Colonic mucosa (tissue), 4 donors: ENCODE data around the gene DOK4. TPM values are rescaled to one million over a fixed set of nuclear protein-coding genes. Genes with fewer than 3 reads are reported as not detected.

Experiments
- DNase-seq: peaks from one replicate; pipeline ENCODE4 v3.0.0-alpha.2; 2020
- H3K27ac ChIP-seq: fragments of 200-600 bp; one replicate; pipeline ENCODE4 v1.8.0; 2021
- H3K27me3 ChIP-seq: fragments of 200-600 bp; one replicate; pipeline ENCODE4 v1.8.0; 2021
- H3K36me3 ChIP-seq: fragments of 200-600 bp; one replicate; pipeline ENCODE4 v1.8.0; 2021
- H3K4me1 ChIP-seq: fragments of 200-600 bp; one replicate; pipeline ENCODE4 v1.8.0; 2021; ENCODE audit warnings: mild to moderate bottlenecking
- H3K4me3 ChIP-seq: fragments of 200-600 bp; one replicate; pipeline ENCODE4 v1.8.0; 2021
- H3K9ac ChIP-seq, 2 donors: one replicate each; pipeline ENCODE4 v1.7.0; 2013; ENCODE audit warnings: control low read depth in 2 of 2, low read depth in 2 of 2, low read length in 2 of 2
- H3K9me3 ChIP-seq: fragments of 200-600 bp; one replicate; pipeline ENCODE4 v1.8.0; 2021
- intact Hi-C: fragments of 100-400 bp; cut with DNase I; formaldehyde crosslinking; loops from one replicate; pipeline ENCODE4 v1.14.1; 2022
- total RNA-seq, 2 donors: library from RNA; stranded (reverse); fragmentation: NEBNext Ultra II Directional in 1 of 2; extraction: Animal tissue kit (Norgen Biotek cat#: 25700) in 1 of 2; gene quantifications; one replicate each; pipeline ENCODE4 v1.2.1, GENCODE V29; 2021
- TF ChIP-seq, protein P1 (sequence below): fragments of 200-600 bp; IDR thresholded peaks from one replicate; pipeline ENCODE4 v1.8.0; 2022; ENCODE audit warnings: antibody characterized with exemption, mild to moderate bottlenecking
- donor health status: healthy.
- donor health status: DM: no; HTN: no; CAD: no.
- donor health status: DM: no; HTN: no; CAD: no.

DOK4 gene
- total RNA-seq = 100 to 1,000 TPM; 121 to 141 TPM

DNA sequence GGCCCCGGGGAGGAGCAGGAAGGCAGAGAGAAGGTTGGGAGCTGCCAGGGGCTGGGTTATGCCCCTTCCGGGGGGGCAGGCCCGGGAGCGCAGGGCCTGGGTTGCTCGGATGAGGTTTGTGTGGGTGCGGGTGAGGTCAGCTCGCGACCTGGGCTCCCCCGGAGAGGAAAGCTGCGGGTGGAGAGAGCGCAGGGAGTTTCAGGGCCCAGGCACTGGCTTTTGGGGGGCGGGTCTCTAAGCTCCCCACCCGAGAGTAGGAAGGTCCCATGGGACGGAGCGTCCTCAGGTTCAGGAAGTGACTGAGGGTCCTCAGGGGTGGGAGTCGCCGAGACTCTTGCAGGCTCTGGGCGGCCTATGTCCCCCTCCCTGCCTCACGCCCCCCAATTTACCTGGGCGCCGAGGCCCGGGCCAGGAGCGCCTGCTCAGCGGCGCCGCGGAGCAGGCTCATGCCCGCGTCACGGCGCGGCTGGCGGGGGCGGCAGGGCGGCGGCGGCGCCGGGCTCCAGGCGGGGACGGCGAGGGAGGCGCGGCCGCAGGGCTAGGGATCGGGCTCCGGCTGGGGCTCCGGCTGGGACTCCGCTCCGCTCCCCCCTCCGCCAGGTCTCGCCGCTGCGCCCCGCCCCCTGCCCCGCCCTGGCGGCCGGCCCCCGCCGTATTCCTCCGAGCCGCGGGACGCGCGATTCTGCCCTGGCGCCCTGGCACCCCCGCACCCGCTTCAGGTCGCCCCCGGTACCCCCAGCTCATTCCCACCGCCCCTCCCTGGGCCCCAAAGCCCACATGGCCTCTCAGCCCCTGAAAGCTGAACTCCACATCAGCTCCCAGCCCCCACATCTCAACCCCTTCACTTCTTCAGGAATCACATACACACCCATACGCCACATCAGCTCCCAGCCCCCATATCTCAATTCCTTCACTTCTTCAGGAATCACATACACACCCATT, at the start of gene DOK4:
Gene DOK4, minus strand, starts transcription at position 578 of the 942 bp plus-strand sequence. CDS start 6,986 bp downstream, outside the sequence.
- H3K27me3 ChIP-seq = no peaks in the 10 kb centered on the region
- intact Hi-C loops = no loop called here
- H3K4me1 ChIP-seq = peaks cover 4% of the 10 kb centered on the region
- H3K36me3 ChIP-seq = no peaks in the 10 kb centered on the region
- peak within 1 kb of the TSS; percentile 78 for H3K4me3 ChIP-seq
- peak; percentile 88 for DNase-seq
- no peaks in the 10 kb centered on the region for H3K9me3 ChIP-seq
- H3K9ac ChIP-seq = peak within 1 kb of the TSS; percentile 84 to 91
- TF ChIP-seq, protein P1, sequence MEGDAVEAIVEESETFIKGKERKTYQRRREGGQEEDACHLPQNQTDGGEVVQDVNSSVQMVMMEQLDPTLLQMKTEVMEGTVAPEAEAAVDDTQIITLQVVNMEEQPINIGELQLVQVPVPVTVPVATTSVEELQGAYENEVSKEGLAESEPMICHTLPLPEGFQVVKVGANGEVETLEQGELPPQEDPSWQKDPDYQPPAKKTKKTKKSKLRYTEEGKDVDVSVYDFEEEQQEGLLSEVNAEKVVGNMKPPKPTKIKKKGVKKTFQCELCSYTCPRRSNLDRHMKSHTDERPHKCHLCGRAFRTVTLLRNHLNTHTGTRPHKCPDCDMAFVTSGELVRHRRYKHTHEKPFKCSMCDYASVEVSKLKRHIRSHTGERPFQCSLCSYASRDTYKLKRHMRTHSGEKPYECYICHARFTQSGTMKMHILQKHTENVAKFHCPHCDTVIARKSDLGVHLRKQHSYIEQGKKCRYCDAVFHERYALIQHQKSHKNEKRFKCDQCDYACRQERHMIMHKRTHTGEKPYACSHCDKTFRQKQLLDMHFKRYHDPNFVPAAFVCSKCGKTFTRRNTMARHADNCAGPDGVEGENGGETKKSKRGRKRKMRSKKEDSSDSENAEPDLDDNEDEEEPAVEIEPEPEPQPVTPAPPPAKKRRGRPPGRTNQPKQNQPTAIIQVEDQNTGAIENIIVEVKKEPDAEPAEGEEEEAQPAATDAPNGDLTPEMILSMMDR = no peak
- peak within 1 kb of the TSS; percentile 63 for H3K27ac ChIP-seq

DNA sequence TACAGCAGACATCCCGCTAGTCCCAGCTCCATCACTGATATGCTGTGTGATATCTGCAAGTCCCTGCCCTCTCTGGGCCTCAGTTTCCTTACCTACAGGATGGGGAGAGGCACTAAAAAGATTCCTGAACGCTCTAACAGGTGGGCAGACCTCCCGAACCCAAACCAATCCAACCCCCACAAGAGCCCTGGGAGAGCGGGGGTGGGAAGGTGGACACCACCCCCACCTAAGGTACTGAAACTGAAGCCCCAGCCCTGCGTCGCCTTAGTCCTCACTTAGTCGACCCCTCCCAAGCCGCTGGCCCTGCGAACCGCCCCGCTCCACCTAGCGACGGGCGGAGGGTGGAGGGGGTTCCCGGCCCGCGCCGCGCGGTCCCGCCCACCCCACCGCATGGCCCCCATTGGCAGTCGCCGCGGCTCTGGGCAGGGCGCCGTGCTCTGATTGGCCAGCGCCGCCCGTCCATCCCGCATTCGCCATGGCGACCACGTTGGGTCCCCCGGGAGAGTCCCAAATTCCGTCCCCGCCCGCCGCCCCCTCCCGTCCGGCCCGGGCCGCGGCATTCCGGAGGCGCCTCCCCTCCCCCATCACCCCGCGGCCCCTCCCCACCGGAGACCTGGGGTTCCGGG, 49.5 kb upstream of the DOK4 start:
- Histone ChIP-seq H3K36me3 (no peaks in the 10 kb centered on the region), H3K9me3 (no peaks in the 10 kb centered on the region), H3K27me3 (no peaks in the 10 kb centered on the region), H3K4me3 (peak overlapping the region; percentile 68), H3K9ac (peak overlapping the region; percentile 71 to 79), H3K27ac (peak overlapping the region; percentile 83), H3K4me1 (no peaks in the 10 kb centered on the region)
- TF ChIP-seq, protein P1 = no peak
- intact Hi-C loops = no loop called here
- peak; percentile 94 for DNase-seq

DNA sequence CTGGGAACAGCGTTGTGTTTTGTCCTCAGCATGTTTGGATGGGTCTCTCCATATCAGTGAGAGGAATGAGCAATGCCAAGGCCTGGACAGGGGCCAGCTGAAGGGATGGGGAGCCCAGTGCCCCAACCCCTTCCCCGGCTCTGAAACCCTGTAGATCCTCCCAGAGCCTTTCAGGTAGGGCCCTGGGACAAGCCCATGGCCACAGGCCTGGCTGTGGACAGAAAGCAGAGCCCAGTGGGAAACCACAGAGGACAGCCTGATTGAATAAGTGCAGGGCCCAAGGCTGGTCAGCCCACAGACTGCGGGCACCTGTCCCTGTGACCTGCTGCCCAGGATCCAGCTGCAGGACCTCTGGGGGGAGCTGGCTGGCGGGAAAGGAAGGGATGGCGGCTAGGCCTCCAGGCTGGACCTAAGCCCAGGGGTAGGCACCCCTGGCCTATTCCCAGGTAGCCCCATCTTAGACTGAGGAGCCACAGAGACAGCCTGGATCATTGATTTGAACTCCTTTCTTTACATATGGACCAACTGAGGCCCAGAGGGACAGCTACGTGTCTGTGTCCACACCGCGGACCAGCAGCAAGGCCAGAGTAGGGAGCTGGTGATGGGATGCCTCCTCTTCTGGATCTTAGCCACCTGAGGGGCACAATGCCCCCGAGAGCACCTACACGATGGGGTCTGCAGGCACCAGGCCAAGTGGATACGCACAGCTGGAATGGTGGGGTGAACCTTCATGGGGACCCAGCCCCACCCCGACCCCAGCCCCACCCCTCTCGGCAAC, 48.8 kb upstream of the DOK4 start:
- no peaks in the 10 kb centered on the region for H3K27me3 ChIP-seq
- H3K4me3 ChIP-seq = peak overlapping the region; percentile 68
- H3K27ac ChIP-seq = no peak overlapping the region
- no peaks in the 10 kb centered on the region for H3K9me3 ChIP-seq
- intact Hi-C loops = no loop called here
- H3K9ac ChIP-seq = no peak overlapping the region
- peak; percentile 21 for DNase-seq
- no peaks in the 10 kb centered on the region for H3K36me3 ChIP-seq
- H3K4me1 ChIP-seq = peaks cover 5% of the 10 kb centered on the region
- TF ChIP-seq, protein P1 = no peak

DNA sequence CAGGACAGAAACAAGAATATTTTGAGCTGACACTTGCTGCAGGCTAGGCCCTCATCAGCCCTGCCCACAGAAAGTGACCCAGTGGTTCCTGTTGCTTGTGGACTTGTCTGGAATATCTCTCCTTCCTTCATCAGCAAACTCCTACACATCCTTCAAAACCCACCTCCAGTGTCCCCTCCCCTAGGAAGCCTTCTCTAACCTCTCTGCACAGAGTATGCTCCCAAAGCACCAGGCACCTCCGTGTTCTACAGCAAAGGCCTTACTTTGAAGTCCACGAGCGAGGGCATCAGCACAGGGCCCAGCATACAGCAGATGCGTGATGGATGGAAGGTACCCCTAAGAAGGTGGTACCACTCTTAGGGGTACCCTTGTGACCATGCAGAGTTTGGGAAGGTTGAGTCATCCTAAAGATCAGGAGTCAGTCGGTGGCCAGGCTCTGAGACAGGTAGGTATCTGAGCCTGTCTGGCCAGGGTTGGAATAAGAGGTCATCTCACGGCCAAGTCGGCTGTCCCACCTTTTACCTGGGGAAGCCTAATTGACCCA, 48.1 kb upstream of the DOK4 start:
- Histone ChIP-seq H3K9ac (no peak overlapping the region), H3K4me3 (no peak overlapping the region), H3K36me3 (no peaks in the 10 kb centered on the region), H3K27me3 (no peaks in the 10 kb centered on the region), H3K27ac (no peak overlapping the region), H3K9me3 (no peaks in the 10 kb centered on the region), H3K4me1 (peaks cover 8% of the 10 kb centered on the region)
- peak; percentile 18 for DNase-seq
- TF ChIP-seq, protein P1 = no peak
- intact Hi-C loops = no loop called here
